CD4-positive, alpha-beta T cell treated with Interleukin-6 for 4 hours (primary cell): ENCODE measurements around the gene SLC37A4.
A peak's percentile ranks its signal among the peaks of the same experiment; 100 is the strongest.
"Not testable (repeated sequence)": the region's sequence is repeated elsewhere in the genome, so short reads cannot be mapped to it uniquely, and the experiment has no call there.

Experiments used
- DNase-seq: peaks from one replicate; pipeline ENCODE4 v3.0.0-alpha.2; 2020; ENCODE audit warnings: mixed read lengths

The SLC37A4 gene

GRCh38 chr11:119016216-119017009 is 14.3 kb downstream of the SLC37A4 start:
- no peak for DNase-seq

GRCh38 chr11:119015054-119015611 is 15.5 kb downstream of the SLC37A4 start:
- DNase-seq = no peak

- no peak for DNase-seq
Measured at GRCh38 chr11:119014209-119014924, 16.3 kb downstream of the SLC37A4 start.

DNA sequence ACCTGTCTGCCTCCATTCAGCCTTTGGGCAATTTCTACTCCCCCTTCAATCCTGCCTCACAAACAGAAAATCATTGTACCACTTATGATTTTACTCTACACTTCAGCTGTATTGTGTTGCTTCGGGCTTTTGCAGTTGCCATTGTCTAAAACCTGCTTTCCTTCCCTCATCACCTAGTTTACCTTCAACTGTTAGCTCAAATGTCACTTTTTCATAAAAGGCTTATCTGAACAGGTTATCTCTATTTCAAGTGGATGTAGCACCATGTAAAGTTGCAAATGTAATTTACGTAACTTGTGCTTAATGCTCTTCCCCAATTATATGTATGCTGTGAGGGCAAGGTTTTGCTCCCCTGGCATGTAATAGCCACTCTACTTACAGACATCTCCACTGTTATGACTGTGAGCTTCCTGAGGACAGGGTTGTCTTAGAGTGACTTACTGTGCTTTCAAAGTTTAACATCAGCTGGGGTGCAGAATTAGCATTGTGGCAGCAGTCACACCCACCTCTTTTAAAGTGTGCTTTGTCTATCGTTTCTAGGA is 18.0 kb downstream of the SLC37A4 start:
- no peak for DNase-seq

- no peak for DNase-seq
Measured at GRCh38 chr11:119011476-119012053, 19.1 kb downstream of the SLC37A4 start.

DNA sequence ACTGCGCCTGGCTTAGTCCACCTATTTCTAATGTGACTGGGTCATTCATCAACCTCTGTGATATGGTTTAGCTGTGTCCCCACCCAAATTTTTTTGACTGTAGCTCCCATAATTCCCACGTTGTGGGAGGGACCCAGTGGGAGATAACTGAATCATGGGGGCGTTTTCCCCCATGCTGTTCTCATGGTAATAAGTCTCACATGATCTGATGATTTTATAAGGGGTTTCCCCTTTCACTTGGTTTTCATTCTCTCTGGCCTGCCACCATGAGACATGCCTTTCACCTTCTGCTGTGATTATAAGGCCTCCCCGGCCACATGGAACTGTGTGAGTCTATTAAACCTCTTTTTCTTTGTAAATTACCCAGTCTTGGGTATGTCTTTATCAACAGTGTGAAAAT is 24.0 kb downstream of the SLC37A4 start:
- no peak for DNase-seq

DNA sequence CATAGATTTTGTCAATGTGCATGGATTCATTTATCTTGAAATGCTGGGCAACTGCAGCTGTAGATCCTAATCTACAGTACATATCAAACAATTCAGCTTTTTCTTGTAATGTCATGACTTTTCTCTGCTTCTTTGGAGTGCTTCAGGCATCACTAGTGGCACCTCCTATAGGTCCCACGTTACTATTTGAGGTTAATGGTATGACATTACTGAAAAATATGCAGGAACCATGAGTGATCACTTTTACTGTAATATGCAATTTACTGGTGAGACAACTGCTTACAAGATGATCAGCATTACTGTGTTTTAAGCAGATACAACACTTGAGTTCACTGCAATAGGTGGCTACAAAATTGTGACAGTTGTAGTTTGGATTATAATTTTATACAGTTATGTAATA is 29.8 kb downstream of the SLC37A4 start:
- DNase-seq = no peak

GRCh38 chr11:118998822-118999221 is 31.9 kb downstream of the SLC37A4 start:
- DNase-seq = no peak

- DNase-seq = no peak
Measured at GRCh38 chr11:118998388-118998717, 32.3 kb downstream of the SLC37A4 start.

- peak; percentile 98 for DNase-seq
Measured at GRCh38 chr11:118997627-118998387, 32.9 kb downstream of the SLC37A4 start, which contains the start of gene CENATAC. CENATAC (plus strand) TSS chr11:118998138; CDS start chr11:118998198, 60 bp downstream.

DNA sequence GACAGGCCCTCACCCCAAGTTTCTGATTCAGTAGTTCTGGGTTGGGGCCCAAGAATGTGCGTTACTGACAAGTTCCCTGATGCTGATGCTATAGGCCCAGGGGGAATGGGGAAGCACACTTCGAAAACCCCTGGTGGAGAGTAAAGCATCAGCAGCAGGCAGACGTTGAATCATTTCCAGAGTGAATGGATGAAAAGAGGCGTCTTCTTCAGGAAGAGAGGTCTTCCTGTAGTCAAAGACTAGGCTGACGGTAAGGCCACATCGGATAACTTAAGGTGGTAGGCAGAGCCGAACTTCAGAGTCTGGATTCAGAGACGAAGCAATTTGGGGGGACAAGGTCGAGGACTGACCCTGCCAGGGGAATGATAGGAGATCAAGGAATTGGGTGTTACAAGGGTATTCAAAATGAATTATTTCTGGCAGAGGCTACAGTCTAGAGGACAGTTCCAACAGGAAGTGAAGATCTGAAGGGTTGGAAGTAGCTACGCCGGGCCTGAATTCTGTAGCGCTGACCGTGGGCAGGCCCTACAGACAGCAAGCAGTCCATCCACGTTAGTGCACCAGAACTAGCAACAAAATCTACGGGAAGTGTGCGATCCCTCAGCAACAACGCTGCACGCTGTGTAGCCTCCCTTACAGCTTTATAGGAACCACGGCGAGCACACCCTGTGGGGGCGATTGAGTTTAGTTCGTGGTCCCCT is 33.6 kb downstream of the SLC37A4 start:
- DNase-seq = peak; percentile 37

DNA sequence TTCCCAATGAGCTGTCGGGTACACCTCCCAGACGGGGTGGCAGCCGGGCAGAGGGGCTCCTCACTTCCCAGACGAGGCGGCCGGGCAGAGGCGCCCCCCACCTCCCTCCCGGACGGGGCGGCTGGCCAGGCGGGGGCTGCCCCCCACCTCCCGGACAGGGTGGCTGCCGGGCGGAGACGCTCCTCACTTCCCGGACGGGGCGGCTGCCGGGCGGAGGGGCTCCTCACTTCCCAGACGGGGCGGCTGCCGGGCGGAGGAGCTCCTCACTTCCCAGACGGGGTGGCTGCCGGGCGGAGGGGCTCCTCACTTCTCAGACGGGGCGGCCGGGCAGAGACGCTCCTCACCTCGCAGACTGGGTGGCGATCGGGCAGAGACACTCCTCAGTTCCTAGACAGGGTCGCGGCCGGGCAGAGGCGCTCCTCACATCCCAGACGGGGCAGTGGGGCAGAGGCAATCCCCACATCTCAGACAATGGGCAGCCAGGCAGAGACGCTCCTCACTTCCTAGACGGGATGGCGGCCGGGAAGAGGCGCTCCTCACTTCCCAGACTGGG is 39.1 kb downstream of the SLC37A4 start:
- DNase-seq = not testable (repeated sequence)

DNA sequence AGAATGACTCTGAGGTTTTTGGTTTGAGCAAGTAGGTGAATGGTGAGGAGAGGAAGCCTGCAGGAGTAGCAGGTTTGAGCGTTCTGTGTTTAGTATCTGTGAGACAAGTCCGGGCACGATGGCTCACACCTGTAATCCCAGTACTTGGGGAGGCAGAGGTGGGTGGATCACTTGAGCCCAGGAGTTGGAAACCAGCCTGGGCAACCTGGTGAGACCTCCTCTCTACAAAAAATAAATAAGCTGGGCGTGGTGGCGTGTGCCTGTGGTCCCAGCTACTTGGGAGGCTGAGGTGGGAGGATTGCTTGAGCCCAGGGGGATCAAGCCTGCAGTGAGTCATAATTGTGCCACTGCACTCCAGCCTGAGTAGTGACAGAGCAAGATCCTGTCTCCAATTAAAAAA is 42.4 kb downstream of the SLC37A4 start:
- no peak for DNase-seq

GRCh38 chr11:118984825-118985224 is 45.9 kb downstream of the SLC37A4 start:
- DNase-seq = no peak

DNA sequence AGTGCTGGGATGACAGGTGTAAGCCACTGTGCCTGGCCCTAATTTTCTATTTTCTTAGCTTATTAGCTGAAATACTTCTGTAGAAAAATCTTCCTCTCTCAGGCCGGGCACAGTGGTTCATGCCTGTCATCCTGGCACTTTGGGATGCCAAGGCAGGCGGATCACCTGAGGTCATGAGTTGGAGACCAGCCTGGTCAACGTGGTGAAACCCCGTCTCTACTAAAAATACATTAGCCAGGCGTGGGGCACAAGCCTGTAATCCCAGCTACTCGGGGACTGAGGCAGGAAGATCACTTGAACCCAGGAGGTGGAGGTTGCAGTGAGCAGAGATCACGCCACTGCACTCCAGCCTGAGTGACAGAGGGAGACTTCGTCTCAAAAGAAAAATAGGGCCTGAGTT is 46.3 kb downstream of the SLC37A4 start:
- not testable (repeated sequence) for DNase-seq

DNA sequence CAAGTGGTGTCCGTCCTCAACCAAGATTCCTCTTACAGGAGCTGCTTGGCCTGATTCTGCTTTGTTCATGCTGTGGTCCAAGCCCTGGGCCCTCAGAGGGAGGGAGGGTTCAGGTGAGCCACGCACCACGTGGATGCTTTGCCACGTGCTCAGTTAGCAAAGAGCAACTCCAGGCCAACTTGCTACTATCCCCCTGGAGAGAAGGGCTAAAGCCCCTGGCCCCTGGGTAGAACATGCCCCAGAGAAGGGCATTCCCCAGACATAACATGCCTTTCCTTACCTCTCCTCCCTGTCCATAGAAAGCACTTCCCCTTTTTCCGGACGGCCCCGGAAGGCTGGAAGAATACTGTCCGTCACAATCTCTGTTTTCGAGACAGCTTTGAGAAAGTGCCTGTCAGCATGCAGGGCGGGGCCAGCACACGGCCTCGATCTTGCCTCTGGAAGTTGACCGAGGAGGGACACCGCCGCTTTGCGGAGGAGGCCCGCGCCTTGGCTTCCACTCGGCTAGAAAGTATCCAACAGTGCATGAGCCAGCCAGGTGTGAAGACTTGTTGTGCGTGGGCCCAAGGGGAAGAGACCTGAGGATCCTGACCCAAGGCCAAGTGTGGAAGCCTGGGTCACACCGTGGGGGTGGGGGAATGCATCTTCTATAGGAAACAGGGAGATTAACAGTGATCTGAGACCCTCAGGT is 50.3 kb downstream of the SLC37A4 start:
- no peak for DNase-seq

GRCh38 chr11:118979434-118979833 is 51.2 kb downstream of the SLC37A4 start:
- no peak for DNase-seq

- no peak for DNase-seq
Measured at GRCh38 chr11:118975771-118976709, 54.6 kb downstream of the SLC37A4 start.
